ENCODE measurements around the gene CDH23.

Gene CDH23

DNA sequence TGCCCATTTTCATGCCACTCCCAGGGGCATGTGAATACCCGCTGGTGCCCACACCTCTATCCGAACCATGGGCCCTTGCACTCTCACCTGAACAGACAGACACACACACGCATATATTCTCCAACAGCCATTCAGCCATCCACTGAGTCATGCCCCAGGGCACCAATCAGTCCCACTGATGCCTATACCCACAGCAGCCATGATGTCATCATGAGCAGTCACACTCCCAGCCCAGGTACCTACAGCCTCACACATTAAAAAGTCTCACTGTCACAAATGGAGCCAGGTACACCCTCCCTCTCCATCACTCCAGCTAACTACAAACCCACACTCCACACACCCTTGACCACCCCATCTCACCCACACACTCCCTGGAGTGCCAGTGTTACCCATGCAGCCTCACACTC lies 364.4 kb downstream of the CDH23 start:
- Histone ChIP-seq H3K9me3 (ENCODE audit: severe bottlenecking) (no peaks in the 10 kb centered on the region), H3K27ac (ENCODE audit: poor library complexity, severe bottlenecking) (no peak overlapping the region), H3K36me3 (ENCODE audit: low read depth) (no peaks in the 10 kb centered on the region), H3K4me3 (ENCODE audit: severe bottlenecking) (no peak overlapping the region), H3K4me1 (ENCODE audit: insufficient read depth, poor library complexity, severe bottlenecking) (peaks cover 9% of the 10 kb centered on the region), H3K27me3 (ENCODE audit: insufficient read depth, poor library complexity, severe bottlenecking) (no peaks in the 10 kb centered on the region)
- TF ChIP-seq, protein P1, sequence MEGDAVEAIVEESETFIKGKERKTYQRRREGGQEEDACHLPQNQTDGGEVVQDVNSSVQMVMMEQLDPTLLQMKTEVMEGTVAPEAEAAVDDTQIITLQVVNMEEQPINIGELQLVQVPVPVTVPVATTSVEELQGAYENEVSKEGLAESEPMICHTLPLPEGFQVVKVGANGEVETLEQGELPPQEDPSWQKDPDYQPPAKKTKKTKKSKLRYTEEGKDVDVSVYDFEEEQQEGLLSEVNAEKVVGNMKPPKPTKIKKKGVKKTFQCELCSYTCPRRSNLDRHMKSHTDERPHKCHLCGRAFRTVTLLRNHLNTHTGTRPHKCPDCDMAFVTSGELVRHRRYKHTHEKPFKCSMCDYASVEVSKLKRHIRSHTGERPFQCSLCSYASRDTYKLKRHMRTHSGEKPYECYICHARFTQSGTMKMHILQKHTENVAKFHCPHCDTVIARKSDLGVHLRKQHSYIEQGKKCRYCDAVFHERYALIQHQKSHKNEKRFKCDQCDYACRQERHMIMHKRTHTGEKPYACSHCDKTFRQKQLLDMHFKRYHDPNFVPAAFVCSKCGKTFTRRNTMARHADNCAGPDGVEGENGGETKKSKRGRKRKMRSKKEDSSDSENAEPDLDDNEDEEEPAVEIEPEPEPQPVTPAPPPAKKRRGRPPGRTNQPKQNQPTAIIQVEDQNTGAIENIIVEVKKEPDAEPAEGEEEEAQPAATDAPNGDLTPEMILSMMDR (IDR thresholded peaks at IDR 0.05; ENCODE audit: poor library complexity, severe bottlenecking): no peak
- peak; percentile 56 for ATAC-seq (ENCODE audit: low read depth)
- no peak for DNase-seq (ENCODE audit: low spot score)

DNA sequence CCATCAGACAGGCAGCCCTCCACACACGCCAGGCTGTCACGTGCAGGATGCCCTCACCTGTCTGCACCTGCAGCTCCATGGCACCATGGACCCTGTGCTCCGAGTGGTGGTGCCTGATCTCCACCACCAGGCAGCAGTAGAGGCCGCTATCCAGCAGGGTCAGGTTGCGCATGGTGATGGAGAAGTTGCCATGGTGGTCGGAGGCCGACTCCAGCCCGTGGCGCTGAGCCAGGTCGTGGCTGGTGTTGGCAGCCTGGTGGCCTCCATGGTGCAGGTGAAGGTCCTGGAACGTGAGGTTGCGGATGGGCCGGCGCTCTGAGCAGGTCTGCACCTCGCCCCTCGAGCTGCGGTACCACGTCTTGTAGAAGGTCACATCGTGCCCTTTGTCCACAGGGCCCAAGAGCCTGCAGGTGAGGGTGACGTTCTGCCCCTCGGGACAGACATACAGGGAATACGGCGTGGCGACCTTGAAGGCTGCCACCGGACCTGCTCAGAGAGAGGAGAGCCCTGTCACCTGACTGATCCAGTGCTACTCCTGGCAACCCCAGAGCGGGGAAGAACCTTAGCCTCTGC lies 364.9 kb downstream of the CDH23 start:
- no peaks in the 10 kb centered on the region for H3K9me3 ChIP-seq (ENCODE audit: severe bottlenecking)
- ATAC-seq (ENCODE audit: low read depth) (no peak), DNase-seq (ENCODE audit: low spot score) (no peak)
- H3K27me3 ChIP-seq (ENCODE audit: insufficient read depth, poor library complexity, severe bottlenecking): no peaks in the 10 kb centered on the region
- H3K27ac ChIP-seq (ENCODE audit: poor library complexity, severe bottlenecking): no peak overlapping the region
- TF ChIP-seq, protein P1 (IDR thresholded peaks at IDR 0.05; ENCODE audit: poor library complexity, severe bottlenecking): no peak
- H3K4me1 ChIP-seq (ENCODE audit: insufficient read depth, poor library complexity, severe bottlenecking): peaks cover 13% of the 10 kb centered on the region
- H3K36me3 ChIP-seq (ENCODE audit: low read depth): no peaks in the 10 kb centered on the region
- H3K4me3 ChIP-seq (ENCODE audit: severe bottlenecking): no peak overlapping the region

DNA sequence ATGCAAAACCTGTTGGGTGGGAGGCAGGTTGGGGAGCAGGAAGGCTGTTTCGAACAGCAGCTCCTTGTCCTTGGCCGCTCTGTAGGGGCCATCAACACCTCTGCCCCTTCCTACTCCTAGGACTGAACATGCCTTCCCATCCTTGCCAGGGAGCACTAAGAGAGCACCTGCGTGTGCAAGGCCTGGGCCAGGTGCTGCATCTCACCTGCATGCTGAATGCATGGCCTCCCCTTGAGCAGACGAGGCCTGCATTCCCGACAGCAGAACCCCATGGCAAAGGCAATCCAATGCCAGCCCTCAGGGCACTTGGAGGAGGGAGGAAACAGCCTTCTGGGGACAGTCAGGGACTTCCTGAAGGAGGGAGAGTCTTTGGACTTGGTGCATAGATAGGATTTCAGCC lies 365.6 kb downstream of the CDH23 start:
- Histone ChIP-seq H3K4me1 (ENCODE audit: insufficient read depth, poor library complexity, severe bottlenecking) (peaks cover 18% of the 10 kb centered on the region), H3K27ac (ENCODE audit: poor library complexity, severe bottlenecking) (no peak overlapping the region)
- TF ChIP-seq, protein P1 (IDR thresholded peaks at IDR 0.05; ENCODE audit: poor library complexity, severe bottlenecking): no peak

DNA sequence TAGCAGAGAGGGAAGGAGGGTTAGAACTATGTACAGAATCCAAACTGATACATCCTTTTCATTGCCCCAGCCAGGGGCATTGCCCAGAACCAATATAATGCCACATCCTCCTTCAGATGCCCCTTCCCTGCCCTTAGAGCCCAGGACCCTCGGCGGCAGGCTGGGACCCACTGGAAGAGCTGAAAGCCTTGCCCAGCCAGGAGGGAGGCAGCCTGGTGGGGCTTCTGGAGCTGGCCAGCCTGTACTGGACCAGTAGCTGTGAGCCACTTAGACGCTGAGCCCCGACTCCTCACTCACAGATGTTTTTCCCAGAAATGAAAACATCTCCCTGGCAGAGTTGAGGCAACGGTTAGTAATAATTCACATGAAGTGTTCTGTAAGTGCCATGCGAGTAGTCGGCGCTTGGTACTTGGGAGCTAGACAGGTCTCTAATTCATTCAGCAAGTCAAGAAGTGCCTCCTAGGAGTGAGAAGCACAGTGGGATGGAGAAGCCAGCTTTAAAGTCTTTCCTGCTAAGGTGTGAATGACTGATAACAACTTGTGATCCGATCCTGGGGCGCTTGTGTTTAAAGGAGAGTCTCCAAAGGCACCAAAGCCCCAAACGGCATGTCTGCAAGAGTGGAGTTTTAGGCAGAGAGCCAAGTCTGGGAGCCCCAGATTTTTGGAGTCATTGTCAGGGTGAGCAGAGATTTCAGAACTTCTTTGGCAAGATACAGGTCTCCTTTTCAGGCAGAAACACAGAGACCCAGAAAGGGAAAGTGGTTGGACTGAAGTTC lies 366.8 kb downstream of the CDH23 start:
- Histone ChIP-seq H3K4me3 (ENCODE audit: severe bottlenecking) (no peak overlapping the region), H3K36me3 (ENCODE audit: low read depth) (no peaks in the 10 kb centered on the region), H3K27me3 (ENCODE audit: insufficient read depth, poor library complexity, severe bottlenecking) (no peaks in the 10 kb centered on the region), H3K27ac (ENCODE audit: poor library complexity, severe bottlenecking) (no peak overlapping the region), H3K9me3 (ENCODE audit: severe bottlenecking) (no peaks in the 10 kb centered on the region), H3K4me1 (ENCODE audit: insufficient read depth, poor library complexity, severe bottlenecking) (peaks cover 31% of the 10 kb centered on the region)
- ATAC-seq (ENCODE audit: low read depth): no peak
- TF ChIP-seq, protein P1 (IDR thresholded peaks at IDR 0.05; ENCODE audit: poor library complexity, severe bottlenecking): no peak
- no peak for DNase-seq (ENCODE audit: low spot score)

More for the DNA sequence above, 365.6 kb downstream of the CDH23 start:
- Histone ChIP-seq H3K36me3 (ENCODE audit: low read depth) (no peaks in the 10 kb centered on the region), H3K4me3 (ENCODE audit: severe bottlenecking) (no peak overlapping the region), H3K27me3 (ENCODE audit: insufficient read depth, poor library complexity, severe bottlenecking) (no peaks in the 10 kb centered on the region), H3K9me3 (ENCODE audit: severe bottlenecking) (no peaks in the 10 kb centered on the region)
- DNase-seq (ENCODE audit: low spot score) (no peak), ATAC-seq (ENCODE audit: low read depth) (no peak)
